ENCODE data around the gene ADGRV1.

The ADGRV1 gene

DNA sequence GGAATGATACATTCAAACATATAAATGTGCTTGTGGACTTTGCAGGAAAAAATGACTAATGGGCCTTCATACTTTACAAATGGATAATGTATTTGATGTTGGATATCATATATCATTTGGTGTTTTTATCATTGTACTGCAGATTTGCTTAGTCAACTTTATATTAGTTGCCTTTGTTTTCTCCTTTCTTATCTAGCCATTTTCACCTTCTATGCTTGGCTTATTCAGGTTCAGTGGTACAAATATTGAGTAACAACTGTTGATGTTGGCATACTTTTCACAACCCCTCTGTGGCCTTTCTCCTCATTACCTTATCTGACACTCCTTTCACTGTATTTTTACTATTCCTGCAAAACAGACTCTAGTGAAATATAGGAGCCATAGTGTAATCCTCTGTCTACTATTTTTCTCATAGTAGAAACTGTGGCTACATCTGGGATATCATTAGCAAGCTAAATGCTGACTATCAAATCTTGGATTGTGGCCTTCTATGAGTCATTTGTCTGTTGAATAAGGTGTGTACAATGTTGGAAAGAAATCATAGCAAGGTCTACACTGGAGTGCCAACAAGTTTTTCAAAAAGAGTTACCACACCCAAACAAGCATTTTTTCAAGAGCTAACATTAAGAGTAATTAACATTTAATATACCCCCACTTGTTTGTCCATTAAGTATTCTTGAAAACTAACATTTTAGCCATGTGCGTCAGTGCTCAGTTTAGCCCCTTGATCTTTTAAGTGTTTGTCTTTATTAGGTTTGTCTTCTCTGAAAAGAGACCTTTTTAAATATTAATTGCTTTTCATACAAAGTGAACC lies 330.1 kb downstream of the ADGRV1 start:
- Histone ChIP-seq H3K36me3 (ENCODE audit: control insufficient read depth, insufficient read depth, low read length) (no peaks in the 10 kb centered on the region), H3K27ac (ENCODE audit: insufficient read depth, low read depth, low read length, poor library complexity, severe bottlenecking) (no peak overlapping the region), H3K9me3 (ENCODE audit: control insufficient read depth, low read length) (no peaks in the 10 kb centered on the region), H3K4me3 (ENCODE audit: insufficient read depth, low read depth, low read length) (no peak overlapping the region), H3K4me1 (ENCODE audit: control insufficient read depth, insufficient read depth, low read length) (no peaks in the 10 kb centered on the region), H3K27me3 (ENCODE audit: control insufficient read depth, insufficient read depth, low read length, poor library complexity, severe bottlenecking) (no peaks in the 10 kb centered on the region)
- 86% methylated on average over 1 of the region's 1 CpG; no CpG with 5 or more reads in 1 of the 2 experiments for WGBS, 2 experiments

- no peaks in the 10 kb centered on the region for H3K36me3 ChIP-seq (ENCODE audit: control insufficient read depth, insufficient read depth, low read length)
- H3K9me3 ChIP-seq (ENCODE audit: control insufficient read depth, low read length), result no peaks in the 10 kb centered on the region
- H3K4me3 ChIP-seq (ENCODE audit: insufficient read depth, low read depth, low read length), result no peak overlapping the region
- H3K27ac ChIP-seq (ENCODE audit: insufficient read depth, low read depth, low read length, poor library complexity, severe bottlenecking), result no peak overlapping the region
- H3K27me3 ChIP-seq (ENCODE audit: control insufficient read depth, insufficient read depth, low read length, poor library complexity, severe bottlenecking), result no peaks in the 10 kb centered on the region
- peaks cover 1% of the 10 kb centered on the region for H3K4me1 ChIP-seq (ENCODE audit: control insufficient read depth, insufficient read depth, low read length)
Measured at GRCh38 chr5:90889325-90889600, 330.7 kb downstream of the ADGRV1 start.

DNA sequence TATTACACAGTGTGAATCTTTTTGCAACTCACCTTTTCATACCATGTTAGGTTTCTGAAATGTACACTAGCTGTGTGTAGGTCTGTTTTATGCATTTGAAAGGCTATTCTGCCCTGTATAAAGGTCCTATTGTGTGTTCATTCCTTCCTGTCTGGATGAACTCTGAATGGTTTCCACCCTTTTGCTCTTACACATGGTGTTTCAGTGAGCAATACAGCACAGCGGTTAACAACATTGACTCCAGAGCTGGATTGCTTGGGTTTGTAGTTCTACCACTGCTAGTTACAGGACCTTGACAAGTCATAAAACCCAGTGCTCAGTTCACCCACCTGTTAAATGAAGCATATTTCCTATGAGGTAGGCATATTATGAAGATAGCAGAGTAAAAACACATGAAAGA lies 331.6 kb downstream of the ADGRV1 start:
- Histone ChIP-seq H3K4me3 (ENCODE audit: insufficient read depth, low read depth, low read length) (no peak overlapping the region), H3K9me3 (ENCODE audit: control insufficient read depth, low read length) (no peaks in the 10 kb centered on the region), H3K36me3 (ENCODE audit: control insufficient read depth, insufficient read depth, low read length) (no peaks in the 10 kb centered on the region), H3K27ac (ENCODE audit: insufficient read depth, low read depth, low read length, poor library complexity, severe bottlenecking) (no peak overlapping the region), H3K27me3 (ENCODE audit: control insufficient read depth, insufficient read depth, low read length, poor library complexity, severe bottlenecking) (no peaks in the 10 kb centered on the region), H3K4me1 (ENCODE audit: control insufficient read depth, insufficient read depth, low read length) (peaks cover 4% of the 10 kb centered on the region)
- WGBS, 2 experiments, result 87 to 97% methylated on average over 1 of the region's 1 CpG

DNA sequence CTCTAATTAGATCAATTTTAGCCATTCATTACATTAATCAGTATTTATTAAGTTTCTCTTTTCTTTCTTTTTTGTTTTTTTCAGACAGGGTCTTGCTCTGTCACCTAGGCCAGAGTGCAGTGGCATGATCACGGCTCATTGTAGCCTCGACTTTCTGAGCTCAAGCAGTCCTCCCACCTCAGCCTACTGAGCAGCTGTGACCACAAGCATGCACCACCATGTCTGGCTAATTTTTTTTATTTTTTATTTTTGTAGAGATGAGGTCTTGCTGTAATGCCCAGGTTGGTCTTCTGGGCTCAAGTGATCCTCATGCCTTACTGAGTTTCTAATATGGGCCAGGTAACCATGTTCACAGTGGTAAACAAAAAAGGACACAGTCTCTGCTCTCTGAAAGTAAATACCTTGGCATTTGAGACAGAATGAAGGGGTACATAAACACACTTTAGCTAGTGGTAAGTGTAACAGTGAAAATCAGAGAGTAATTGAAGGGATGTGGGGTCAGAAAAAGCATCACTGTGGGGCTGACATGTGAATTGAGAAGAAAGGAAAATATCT lies 336.3 kb downstream of the ADGRV1 start:
- Histone ChIP-seq H3K4me3 (ENCODE audit: insufficient read depth, low read depth, low read length) (no peak overlapping the region), H3K36me3 (ENCODE audit: control insufficient read depth, insufficient read depth, low read length) (no peaks in the 10 kb centered on the region), H3K4me1 (ENCODE audit: control insufficient read depth, insufficient read depth, low read length) (peaks cover 4% of the 10 kb centered on the region), H3K9me3 (ENCODE audit: control insufficient read depth, low read length) (no peaks in the 10 kb centered on the region), H3K27ac (ENCODE audit: insufficient read depth, low read depth, low read length, poor library complexity, severe bottlenecking) (no peak overlapping the region), H3K27me3 (ENCODE audit: control insufficient read depth, insufficient read depth, low read length, poor library complexity, severe bottlenecking) (no peaks in the 10 kb centered on the region)
- 91 to 92% methylated on average over 2 of the region's 2 CpGs for WGBS, 2 experiments

DNA sequence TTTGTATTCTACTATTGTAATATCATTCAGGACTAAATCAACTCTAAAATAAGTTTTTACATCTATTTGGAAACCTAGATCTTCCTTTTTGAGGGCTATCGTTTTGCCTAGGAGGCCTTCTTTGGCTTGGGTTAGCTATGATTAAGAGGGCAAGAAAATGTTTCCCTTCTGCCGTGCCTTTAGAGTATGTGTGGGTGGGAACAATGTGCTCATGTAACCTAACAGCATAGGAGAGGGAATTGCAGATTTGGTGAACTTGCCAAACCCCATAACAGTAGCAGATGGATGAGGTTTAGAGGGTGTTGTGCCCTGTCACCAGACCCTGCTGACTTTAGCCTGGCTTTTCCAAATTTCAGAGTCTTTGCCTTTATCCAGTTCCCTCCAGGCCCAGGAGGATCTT lies 339.0 kb downstream of the ADGRV1 start:
- no peaks in the 10 kb centered on the region for H3K9me3 ChIP-seq (ENCODE audit: control insufficient read depth, low read length)
- H3K27ac ChIP-seq (ENCODE audit: insufficient read depth, low read depth, low read length, poor library complexity, severe bottlenecking), result no peak overlapping the region
- H3K36me3 ChIP-seq (ENCODE audit: control insufficient read depth, insufficient read depth, low read length), result no peaks in the 10 kb centered on the region
- no peaks in the 10 kb centered on the region for H3K27me3 ChIP-seq (ENCODE audit: control insufficient read depth, insufficient read depth, low read length, poor library complexity, severe bottlenecking)
- 93 to 97% methylated on average over 2 of the region's 2 CpGs for WGBS, 2 experiments
- H3K4me1 ChIP-seq (ENCODE audit: control insufficient read depth, insufficient read depth, low read length), result peaks cover 4% of the 10 kb centered on the region
- H3K4me3 ChIP-seq (ENCODE audit: insufficient read depth, low read depth, low read length), result no peak overlapping the region

DNA sequence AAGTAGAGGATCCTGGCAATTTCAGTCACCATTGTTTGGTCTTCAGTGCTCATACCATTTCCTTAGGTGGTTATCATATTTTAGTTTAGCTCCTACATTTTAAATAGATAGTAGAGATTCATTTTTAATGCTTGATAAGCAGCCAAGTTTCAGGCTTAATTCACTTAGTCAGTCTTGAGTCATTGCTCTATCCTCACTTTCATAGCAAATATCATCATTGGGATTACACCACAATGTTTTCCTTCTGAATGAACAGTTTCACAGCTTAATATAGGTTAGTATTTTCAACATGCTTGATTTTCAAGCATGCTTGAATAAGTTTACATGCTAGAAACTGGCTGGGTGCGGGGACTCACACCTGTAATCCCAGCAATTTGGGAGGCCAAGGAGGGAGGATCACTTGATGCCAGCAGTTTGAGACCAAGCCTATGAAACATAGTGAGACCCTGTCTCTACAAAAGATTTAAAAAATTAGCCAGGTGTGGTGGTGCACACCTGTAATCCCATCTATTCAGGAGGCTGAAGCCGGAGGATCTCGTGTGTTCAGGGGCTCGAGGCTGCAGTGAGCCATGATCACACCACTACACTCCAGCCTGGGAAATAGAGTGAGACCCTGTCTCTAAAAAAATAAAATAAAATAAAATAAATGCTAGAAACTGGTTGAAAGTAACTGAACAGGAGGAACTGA lies 339.9 kb downstream of the ADGRV1 start:
- H3K4me1 ChIP-seq (ENCODE audit: control insufficient read depth, insufficient read depth, low read length), result peaks cover 4% of the 10 kb centered on the region
- no peak overlapping the region for H3K4me3 ChIP-seq (ENCODE audit: insufficient read depth, low read depth, low read length)
- no peaks in the 10 kb centered on the region for H3K9me3 ChIP-seq (ENCODE audit: control insufficient read depth, low read length)
- H3K27me3 ChIP-seq (ENCODE audit: control insufficient read depth, insufficient read depth, low read length, poor library complexity, severe bottlenecking), result no peaks in the 10 kb centered on the region
- H3K27ac ChIP-seq (ENCODE audit: insufficient read depth, low read depth, low read length, poor library complexity, severe bottlenecking), result no peak overlapping the region
- 82 to 83% methylated on average over 4 of the region's 4 CpGs for WGBS, 2 experiments
- H3K36me3 ChIP-seq (ENCODE audit: control insufficient read depth, insufficient read depth, low read length), result no peaks in the 10 kb centered on the region

- H3K4me1 ChIP-seq (ENCODE audit: control insufficient read depth, insufficient read depth, low read length), result peaks cover 4% of the 10 kb centered on the region
- H3K9me3 ChIP-seq (ENCODE audit: control insufficient read depth, low read length), result no peaks in the 10 kb centered on the region
- H3K4me3 ChIP-seq (ENCODE audit: insufficient read depth, low read depth, low read length), result no peak overlapping the region
- no peaks in the 10 kb centered on the region for H3K36me3 ChIP-seq (ENCODE audit: control insufficient read depth, insufficient read depth, low read length)
- H3K27me3 ChIP-seq (ENCODE audit: control insufficient read depth, insufficient read depth, low read length, poor library complexity, severe bottlenecking), result no peaks in the 10 kb centered on the region
- H3K27ac ChIP-seq (ENCODE audit: insufficient read depth, low read depth, low read length, poor library complexity, severe bottlenecking), result no peak overlapping the region
- 91 to 92% methylated on average over 2 of the region's 2 CpGs for WGBS, 2 experiments
Measured at GRCh38 chr5:90899014-90899604, 340.5 kb downstream of the ADGRV1 start.

GRCh38 chr5:90901261-90901660 lies 342.7 kb downstream of the ADGRV1 start:
- Histone ChIP-seq H3K27ac (ENCODE audit: insufficient read depth, low read depth, low read length, poor library complexity, severe bottlenecking) (no peak overlapping the region), H3K4me1 (ENCODE audit: control insufficient read depth, insufficient read depth, low read length) (no peaks in the 10 kb centered on the region), H3K9me3 (ENCODE audit: control insufficient read depth, low read length) (no peaks in the 10 kb centered on the region), H3K4me3 (ENCODE audit: insufficient read depth, low read depth, low read length) (no peak overlapping the region), H3K27me3 (ENCODE audit: control insufficient read depth, insufficient read depth, low read length, poor library complexity, severe bottlenecking) (no peaks in the 10 kb centered on the region), H3K36me3 (ENCODE audit: control insufficient read depth, insufficient read depth, low read length) (no peaks in the 10 kb centered on the region)

DNA sequence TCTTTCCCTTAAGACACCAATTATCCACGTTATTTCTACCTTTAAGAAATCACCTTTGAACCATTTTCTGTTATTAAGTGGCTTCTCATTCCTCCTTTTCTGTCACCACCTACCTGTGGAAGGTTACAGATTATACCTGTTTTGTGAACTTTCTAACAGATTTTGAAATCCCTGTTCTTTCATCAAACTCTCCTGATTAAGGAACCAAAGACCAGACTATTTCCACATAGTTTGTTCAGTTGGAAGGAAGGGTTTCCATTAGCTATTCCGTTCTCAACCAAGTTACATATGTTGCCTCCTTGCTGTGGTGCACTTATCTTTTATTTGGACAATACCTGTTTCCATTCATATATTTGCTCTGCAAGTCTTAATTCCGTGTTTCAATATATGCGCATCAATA lies 343.6 kb downstream of the ADGRV1 start:
- Histone ChIP-seq H3K36me3 (ENCODE audit: control insufficient read depth, insufficient read depth, low read length) (no peaks in the 10 kb centered on the region), H3K27ac (ENCODE audit: insufficient read depth, low read depth, low read length, poor library complexity, severe bottlenecking) (no peak overlapping the region), H3K27me3 (ENCODE audit: control insufficient read depth, insufficient read depth, low read length, poor library complexity, severe bottlenecking) (no peaks in the 10 kb centered on the region), H3K4me3 (ENCODE audit: insufficient read depth, low read depth, low read length) (no peak overlapping the region), H3K4me1 (ENCODE audit: control insufficient read depth, insufficient read depth, low read length) (no peaks in the 10 kb centered on the region), H3K9me3 (ENCODE audit: control insufficient read depth, low read length) (no peaks in the 10 kb centered on the region)
- 96 to 97% methylated on average over 4 of the region's 4 CpGs for WGBS, 2 experiments

DNA sequence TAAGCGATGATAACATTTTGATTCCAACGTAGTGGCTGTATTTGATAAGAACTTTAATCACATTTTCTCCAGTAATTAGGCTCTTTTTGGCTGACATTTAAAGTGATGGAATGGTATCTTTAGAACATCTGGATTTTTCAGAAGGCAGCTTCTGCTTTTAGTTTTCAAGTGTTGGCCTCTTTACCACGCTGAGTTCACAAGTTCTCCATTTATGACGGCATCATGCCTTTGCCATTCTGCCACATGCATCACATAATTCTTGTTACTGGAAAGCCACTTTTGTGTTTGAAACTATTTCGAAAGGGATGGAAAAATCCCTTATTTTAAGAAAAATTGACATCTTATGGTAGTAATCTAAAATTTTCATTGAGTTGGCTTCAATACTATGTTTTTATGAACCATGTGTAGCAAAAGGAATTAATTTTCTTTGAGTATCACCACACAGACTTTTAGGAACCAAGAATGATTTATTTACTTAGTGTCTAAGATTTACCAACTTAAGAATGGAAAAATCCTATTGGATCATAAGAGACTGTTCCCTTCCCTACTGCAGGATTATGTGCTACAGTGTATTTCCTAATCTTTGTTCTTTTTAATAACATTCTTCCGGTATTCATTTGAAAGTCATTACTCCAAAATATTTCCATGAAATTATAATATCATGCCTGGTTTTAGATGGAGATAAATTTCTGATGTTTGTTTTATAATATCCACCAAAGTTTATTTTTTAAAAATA lies 344.2 kb downstream of the ADGRV1 start:
- WGBS, 2 experiments, result 96 to 98% methylated on average over 4 to 6 of the region's 6 CpGs
- Histone ChIP-seq H3K4me1 (ENCODE audit: control insufficient read depth, insufficient read depth, low read length) (no peaks in the 10 kb centered on the region), H3K27ac (ENCODE audit: insufficient read depth, low read depth, low read length, poor library complexity, severe bottlenecking) (no peak overlapping the region), H3K27me3 (ENCODE audit: control insufficient read depth, insufficient read depth, low read length, poor library complexity, severe bottlenecking) (no peaks in the 10 kb centered on the region), H3K4me3 (ENCODE audit: insufficient read depth, low read depth, low read length) (no peak overlapping the region), H3K9me3 (ENCODE audit: control insufficient read depth, low read length) (no peaks in the 10 kb centered on the region), H3K36me3 (ENCODE audit: control insufficient read depth, insufficient read depth, low read length) (no peaks in the 10 kb centered on the region)

Measured in ectodermal cell (in vitro differentiated cells).